OCI-LY3 (cell line): ENCODE data around the gene RPL10A.

Experiments used
- H2AFZ ChIP-seq: fragments of 200-600, 300-600 bp; shearing (Covaris generic); 2 replicates; pipeline ENCODE4 v1.6.0; 2014; ENCODE audit warnings: antibody characterized with exemption, low read depth, low read length
- H3K27ac ChIP-seq: fragments of 200-600, 300-600 bp; sonication (generic); 2 replicates; pipeline ENCODE4 v1.5.1; 2014; ENCODE audit warnings: mild to moderate bottlenecking, low read length, moderate library complexity, mixed read lengths
- H3K27me3 ChIP-seq: fragments of 200-600, 300-600 bp; sonication (generic); 2 replicates; pipeline ENCODE4 v1.6.1; 2014; ENCODE audit warnings: low read depth, low read length, mixed read lengths
- H3K36me3 ChIP-seq: fragments of 200-600, 300-600 bp; sonication (generic); replicated peaks from 2 replicates; pipeline ENCODE3; 2014; ENCODE audit warnings: low read depth, low read length, mixed read lengths
- H3K4me1 ChIP-seq: fragments of 300-600, 200-600 bp; sonication (generic); 2 replicates; pipeline ENCODE4 v1.6.1; 2014; ENCODE audit warnings: low read length, mixed read lengths
- H3K4me2 ChIP-seq: fragments of 200-600, 300-600 bp; sonication (generic); 2 replicates; pipeline ENCODE4 v1.6.1; 2014; ENCODE audit warnings: low read length, mixed read lengths
- H3K4me3 ChIP-seq: fragments of 300-600, 200-600 bp; sonication (generic); 2 replicates; pipeline ENCODE4 v1.5.1; 2014; ENCODE audit warnings: antibody characterized with exemption, mild to moderate bottlenecking, low read length, moderate library complexity
- H3K79me2 ChIP-seq: fragments of 300-600, 200-600 bp; shearing (Covaris generic); 2 replicates; pipeline ENCODE4 v1.6.1; 2014; ENCODE audit warnings: mild to moderate bottlenecking, low read length, mixed read lengths
- H3K9ac ChIP-seq: fragments of 300-600, 200-600 bp; shearing (Covaris generic); 2 replicates; pipeline ENCODE4 v1.6.0; 2014; ENCODE audit warnings: mild to moderate bottlenecking, low read length, moderate library complexity
- H3K9me3 ChIP-seq: fragments of 200-600, 300-600 bp; shearing (Covaris generic); 2 replicates; pipeline ENCODE4 v1.6.1; 2014; ENCODE audit warnings: low read length, mixed read lengths; ENCODE audit not compliant: insufficient read depth
- H4K20me1 ChIP-seq: fragments of 200-600, 300-600 bp; sonication (generic); 2 replicates; pipeline ENCODE4 v1.6.1; 2016; ENCODE audit warnings: low read length, mixed read lengths; ENCODE audit not compliant: insufficient read depth
- EZH2phosphoT487 ChIP-seq: fragments of 200-600 bp; shearing (Covaris generic); IDR thresholded peaks from 2 replicates; pipeline ENCODE4 v1.6.1; 2018; ENCODE audit warnings: antibody characterized with exemption, mixed run types, low read depth
- TF ChIP-seq, protein P1 (sequence below): fragments of 200-600, 300-600 bp; sonication (generic); IDR thresholded peaks from 2 replicates; pipeline ENCODE4 v1.5.1; 2014; ENCODE audit warnings: antibody characterized with exemption, low read length, low read depth

RPL10A gene

DNA sequence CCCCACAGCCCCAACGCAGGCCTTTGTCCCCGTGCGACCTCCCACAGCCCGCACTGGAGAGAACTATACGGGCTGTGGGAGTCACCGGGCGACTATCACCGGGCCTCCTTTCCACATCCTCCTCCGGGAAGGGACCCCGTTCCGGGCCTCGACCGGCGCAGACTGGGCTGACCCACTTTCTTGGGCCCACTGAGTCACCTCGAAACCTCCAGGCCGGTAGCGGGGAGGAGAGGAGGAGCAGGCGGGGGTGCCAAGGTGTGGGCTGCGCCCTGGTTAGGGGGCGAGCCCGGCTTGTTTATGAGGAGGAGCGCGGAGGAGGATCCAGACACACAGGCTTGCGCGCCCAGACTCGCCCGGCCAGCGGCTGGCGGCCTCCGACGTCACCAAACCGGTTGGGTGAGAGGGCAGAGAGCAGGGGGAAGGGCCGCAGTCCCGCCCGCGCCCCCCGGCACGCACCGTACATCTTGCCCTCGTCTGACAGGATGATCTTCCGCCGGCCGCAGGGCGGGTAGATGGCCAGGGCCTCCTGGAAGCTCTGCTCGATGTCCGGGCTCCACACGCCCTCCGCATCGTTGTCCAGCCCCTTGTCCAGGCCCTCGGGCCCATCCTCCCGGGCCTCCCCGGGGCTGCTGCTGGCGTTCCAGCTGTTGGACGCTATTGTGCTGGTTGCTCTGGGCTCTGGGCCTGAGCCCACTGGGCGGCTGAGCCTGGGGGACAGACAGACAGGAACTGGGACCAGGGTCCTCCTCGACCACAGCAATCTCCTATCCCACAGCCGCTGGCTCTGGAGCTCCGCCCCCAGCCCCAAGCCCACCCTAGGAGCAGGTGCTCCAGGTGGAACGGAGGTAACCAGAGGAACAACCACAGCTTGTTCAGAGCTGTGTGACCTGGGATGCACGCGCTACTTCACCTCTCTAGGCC lies 18.1 kb downstream of the RPL10A start:
- H3K4me3 ChIP-seq, result no peak overlapping the region
- H3K4me2 ChIP-seq, result no peak overlapping the region
- no peaks in the 10 kb centered on the region for H4K20me1 ChIP-seq
- H3K4me1 ChIP-seq, result peaks cover 13% of the 10 kb centered on the region
- no peaks in the 10 kb centered on the region for H3K9me3 ChIP-seq
- H3K79me2 ChIP-seq, result no peaks in the 10 kb centered on the region
- TF ChIP-seq EZH2phosphoT487, result no peak
- TF ChIP-seq, protein P1, sequence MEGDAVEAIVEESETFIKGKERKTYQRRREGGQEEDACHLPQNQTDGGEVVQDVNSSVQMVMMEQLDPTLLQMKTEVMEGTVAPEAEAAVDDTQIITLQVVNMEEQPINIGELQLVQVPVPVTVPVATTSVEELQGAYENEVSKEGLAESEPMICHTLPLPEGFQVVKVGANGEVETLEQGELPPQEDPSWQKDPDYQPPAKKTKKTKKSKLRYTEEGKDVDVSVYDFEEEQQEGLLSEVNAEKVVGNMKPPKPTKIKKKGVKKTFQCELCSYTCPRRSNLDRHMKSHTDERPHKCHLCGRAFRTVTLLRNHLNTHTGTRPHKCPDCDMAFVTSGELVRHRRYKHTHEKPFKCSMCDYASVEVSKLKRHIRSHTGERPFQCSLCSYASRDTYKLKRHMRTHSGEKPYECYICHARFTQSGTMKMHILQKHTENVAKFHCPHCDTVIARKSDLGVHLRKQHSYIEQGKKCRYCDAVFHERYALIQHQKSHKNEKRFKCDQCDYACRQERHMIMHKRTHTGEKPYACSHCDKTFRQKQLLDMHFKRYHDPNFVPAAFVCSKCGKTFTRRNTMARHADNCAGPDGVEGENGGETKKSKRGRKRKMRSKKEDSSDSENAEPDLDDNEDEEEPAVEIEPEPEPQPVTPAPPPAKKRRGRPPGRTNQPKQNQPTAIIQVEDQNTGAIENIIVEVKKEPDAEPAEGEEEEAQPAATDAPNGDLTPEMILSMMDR, result no peak
- H2AFZ ChIP-seq, result no peak overlapping the region
- H3K9ac ChIP-seq, result no peak overlapping the region
- peaks cover 6% of the 10 kb centered on the region; the same call in 1 of the 2 replicates for H3K27me3 ChIP-seq
- H3K36me3 ChIP-seq, result no peaks in the 10 kb centered on the region
- H3K27ac ChIP-seq, result no peak overlapping the region

DNA sequence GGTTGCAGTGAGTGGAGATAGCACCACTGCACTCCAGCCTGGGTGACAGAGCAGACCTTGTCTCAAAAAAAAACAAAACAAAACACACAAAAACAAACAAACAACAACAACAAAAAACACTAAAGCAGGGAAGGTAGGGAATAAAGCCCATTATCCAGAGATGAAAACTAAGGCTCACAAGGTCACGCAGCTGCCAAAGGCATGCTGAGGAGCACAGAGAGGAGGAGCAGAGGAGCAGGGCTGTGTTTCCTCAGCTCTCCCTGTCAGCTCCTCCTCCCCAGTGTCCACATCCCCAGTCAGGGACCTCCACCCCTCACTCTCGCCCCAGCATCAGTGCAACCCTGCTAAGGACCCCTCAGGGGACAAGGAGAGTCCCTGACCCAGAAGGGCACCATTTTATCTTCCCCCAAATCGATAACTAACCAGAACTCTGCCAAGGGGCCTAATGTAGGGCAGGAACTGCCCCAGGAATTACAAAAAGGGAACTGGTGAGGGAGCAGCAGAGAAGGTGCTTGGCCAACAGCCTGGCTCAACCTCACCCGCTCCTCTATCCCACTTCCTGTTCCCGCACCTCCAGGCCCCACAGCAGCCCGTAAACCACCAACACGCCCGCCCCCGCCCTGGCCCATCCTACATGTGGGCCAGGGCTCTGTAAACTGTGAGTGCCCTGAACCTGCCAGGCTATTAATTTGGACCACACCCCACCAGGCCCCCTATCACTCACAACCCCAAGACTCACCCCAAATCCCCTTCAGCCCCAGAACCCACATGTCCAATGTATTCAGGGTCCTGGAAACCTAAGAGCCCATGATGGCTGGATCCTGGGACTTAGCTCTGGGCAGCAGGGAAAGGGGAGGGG lies 19.7 kb downstream of the RPL10A start:
- H3K9ac ChIP-seq, result no peak overlapping the region
- no peak overlapping the region for H3K27ac ChIP-seq
- peaks cover 12% of the 10 kb centered on the region; the same call in 1 of the 2 replicates for H3K27me3 ChIP-seq
- H4K20me1 ChIP-seq, result no peaks in the 10 kb centered on the region
- peaks cover 13% of the 10 kb centered on the region for H3K4me1 ChIP-seq
- H3K79me2 ChIP-seq, result no peaks in the 10 kb centered on the region
- H3K4me2 ChIP-seq, result no peak overlapping the region
- TF ChIP-seq, protein P1, result no peak
- no peak for TF ChIP-seq EZH2phosphoT487
- H3K36me3 ChIP-seq, result no peaks in the 10 kb centered on the region
- H3K4me3 ChIP-seq, result no peak overlapping the region
- H3K9me3 ChIP-seq, result no peaks in the 10 kb centered on the region
- no peak overlapping the region for H2AFZ ChIP-seq

DNA sequence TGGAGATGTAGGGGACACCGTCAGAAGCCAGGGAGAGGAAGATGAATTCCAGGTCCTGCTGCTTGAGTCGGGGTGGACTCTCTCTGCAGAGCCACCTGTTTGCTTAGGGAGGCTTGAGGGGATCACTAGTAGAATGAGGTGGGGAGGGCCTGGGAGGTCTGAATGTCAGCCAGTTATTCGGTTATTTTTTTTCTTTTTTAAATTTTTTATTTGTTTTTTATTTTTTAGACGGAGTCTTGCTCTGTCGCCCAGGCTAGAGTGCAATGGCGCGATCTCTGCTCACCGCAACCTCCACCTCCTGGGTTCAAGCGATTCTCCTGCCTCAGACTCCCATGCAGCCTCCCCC lies 20.3 kb downstream of the RPL10A start:
- Histone ChIP-seq H3K9me3 (no peaks in the 10 kb centered on the region), H4K20me1 (no peaks in the 10 kb centered on the region), H3K9ac (no peak overlapping the region), H3K4me2 (no peak overlapping the region), H3K27me3 (peaks cover 16% of the 10 kb centered on the region; the same call in 1 of the 2 replicates), H3K27ac (no peak overlapping the region), H3K36me3 (no peaks in the 10 kb centered on the region), H3K4me1 (peaks cover 13% of the 10 kb centered on the region), H3K4me3 (no peak overlapping the region), H3K79me2 (no peaks in the 10 kb centered on the region), H2AFZ (no peak overlapping the region)
- TF ChIP-seq EZH2phosphoT487, result no peak
- TF ChIP-seq, protein P1, result no peak

DNA sequence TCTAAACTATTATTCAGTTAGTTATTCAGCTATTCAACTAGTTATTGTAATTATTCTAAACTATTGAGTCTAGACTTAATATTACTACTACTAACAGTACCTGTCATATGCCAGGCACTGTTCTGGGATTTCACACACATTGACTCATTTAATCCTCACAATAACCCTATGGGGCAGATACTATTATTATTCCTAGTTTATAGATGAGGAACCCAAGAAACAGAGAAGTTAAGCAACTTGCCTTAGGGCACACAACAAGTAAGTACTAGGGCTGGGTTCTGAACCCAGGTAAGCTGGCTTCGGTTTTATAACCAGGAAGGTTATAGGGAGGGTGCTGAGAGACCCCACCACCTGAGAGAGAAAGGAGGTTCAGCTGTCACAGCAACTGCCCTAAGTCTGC lies 20.9 kb downstream of the RPL10A start:
- no peak overlapping the region for H3K27ac ChIP-seq
- H3K27me3 ChIP-seq, result peaks cover 17% of the 10 kb centered on the region; the same call in 1 of the 2 replicates
- H3K4me3 ChIP-seq, result no peak overlapping the region
- H3K9ac ChIP-seq, result no peak overlapping the region
- no peaks in the 10 kb centered on the region for H3K79me2 ChIP-seq
- no peaks in the 10 kb centered on the region for H4K20me1 ChIP-seq
- H2AFZ ChIP-seq, result no peak overlapping the region
- H3K36me3 ChIP-seq, result no peaks in the 10 kb centered on the region
- H3K4me1 ChIP-seq, result peaks cover 15% of the 10 kb centered on the region
- no peaks in the 10 kb centered on the region for H3K9me3 ChIP-seq
- no peak overlapping the region for H3K4me2 ChIP-seq
- no peak for TF ChIP-seq EZH2phosphoT487
- TF ChIP-seq, protein P1, result no peak
